Astrocyte (in vitro differentiated cells and primary cell): ENCODE measurements around the gene ATP13A1.

Experiments used
- EZH2 ChIP-seq: IDR thresholded peaks from 2 replicates; pipeline ENCODE4 v1.6.1; 2012; ENCODE audit warnings: mild to moderate bottlenecking, low read length, inconsistent platforms; ENCODE audit not compliant: insufficient read depth
- TF ChIP-seq, protein P1 (sequence below): IDR thresholded peaks from 2 replicates; pipeline ENCODE4 v1.5.1; 2011; ENCODE audit warnings: low read depth, mild to moderate bottlenecking, inconsistent platforms, low read length, moderate library complexity; ENCODE audit not compliant: insufficient read depth

DNA sequence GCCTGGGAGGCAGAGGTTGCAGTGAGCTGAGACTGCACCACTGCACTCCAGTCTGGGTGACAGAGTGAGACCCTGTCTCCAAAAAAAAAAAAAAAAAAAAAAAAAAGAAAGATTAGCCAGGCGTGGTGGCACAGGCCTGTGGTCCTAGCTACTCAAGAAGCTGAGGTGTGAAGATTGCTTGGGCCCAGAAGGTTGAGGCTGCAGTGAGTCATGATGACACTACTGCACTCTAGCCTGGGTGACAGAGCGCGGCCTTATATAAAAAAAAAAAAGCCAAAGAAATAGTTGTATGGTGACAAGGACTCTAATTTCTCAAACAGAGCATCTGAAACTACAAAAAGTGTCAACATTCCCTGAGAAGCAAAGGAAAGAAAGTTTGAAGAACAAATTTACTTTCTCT is 48.4 kb downstream of the ATP13A1 start:
- TF ChIP-seq, protein P1, sequence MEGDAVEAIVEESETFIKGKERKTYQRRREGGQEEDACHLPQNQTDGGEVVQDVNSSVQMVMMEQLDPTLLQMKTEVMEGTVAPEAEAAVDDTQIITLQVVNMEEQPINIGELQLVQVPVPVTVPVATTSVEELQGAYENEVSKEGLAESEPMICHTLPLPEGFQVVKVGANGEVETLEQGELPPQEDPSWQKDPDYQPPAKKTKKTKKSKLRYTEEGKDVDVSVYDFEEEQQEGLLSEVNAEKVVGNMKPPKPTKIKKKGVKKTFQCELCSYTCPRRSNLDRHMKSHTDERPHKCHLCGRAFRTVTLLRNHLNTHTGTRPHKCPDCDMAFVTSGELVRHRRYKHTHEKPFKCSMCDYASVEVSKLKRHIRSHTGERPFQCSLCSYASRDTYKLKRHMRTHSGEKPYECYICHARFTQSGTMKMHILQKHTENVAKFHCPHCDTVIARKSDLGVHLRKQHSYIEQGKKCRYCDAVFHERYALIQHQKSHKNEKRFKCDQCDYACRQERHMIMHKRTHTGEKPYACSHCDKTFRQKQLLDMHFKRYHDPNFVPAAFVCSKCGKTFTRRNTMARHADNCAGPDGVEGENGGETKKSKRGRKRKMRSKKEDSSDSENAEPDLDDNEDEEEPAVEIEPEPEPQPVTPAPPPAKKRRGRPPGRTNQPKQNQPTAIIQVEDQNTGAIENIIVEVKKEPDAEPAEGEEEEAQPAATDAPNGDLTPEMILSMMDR = no peak
- no peak for TF ChIP-seq EZH2
